Osteoblast (primary cell): ENCODE results near the gene NR4A1. TPM values are rescaled to one million over a fixed set of nuclear protein-coding genes. Genes with fewer than 3 reads are reported as not detected.

Source experiments
- DNase-seq: peaks from one replicate; pipeline ENCODE4 v3.0.0; 2011; ENCODE audit warnings: low spot score, mixed read lengths; ENCODE audit not compliant: insufficient read length; ENCODE audit errors: missing footprints
- H2AFZ ChIP-seq: 2 replicates; pipeline ENCODE4 v1.6.0; 2011; ENCODE audit warnings: mild to moderate bottlenecking, low read length
- H3K27ac ChIP-seq: 2 replicates; pipeline ENCODE4 v1.5.1; 2011; ENCODE audit warnings: mild to moderate bottlenecking, low read depth, low read length, moderate library complexity
- H3K27me3 ChIP-seq: 2 replicates; pipeline ENCODE4 v1.6.0; 2012; ENCODE audit warnings: mild to moderate bottlenecking, control low read depth, inconsistent platforms, low read length, moderate library complexity; ENCODE audit not compliant: insufficient read depth
- H3K36me3 ChIP-seq: 2 replicates; pipeline ENCODE4 v1.5.1; 2011; ENCODE audit warnings: mild to moderate bottlenecking, low read length, control low read depth, moderate library complexity; ENCODE audit not compliant: insufficient read depth
- H3K4me1 ChIP-seq: 2 replicates; pipeline ENCODE4 v1.5.1; 2011; ENCODE audit warnings: mild to moderate bottlenecking, low read length, control low read depth, moderate library complexity; ENCODE audit not compliant: insufficient read depth
- H3K4me2 ChIP-seq: 2 replicates; pipeline ENCODE4 v1.6.0; 2011; ENCODE audit warnings: mild to moderate bottlenecking, low read length; ENCODE audit not compliant: insufficient read depth
- H3K4me3 ChIP-seq: fragments of 200-600 bp; sonication (generic); 3 replicates; pipeline ENCODE4 v1.5.1; 2012; ENCODE audit warnings: mild to moderate bottlenecking, low read length, inconsistent platforms; ENCODE audit not compliant: insufficient read depth
- H3K79me2 ChIP-seq: 2 replicates; pipeline ENCODE4 v1.6.0; 2012; ENCODE audit warnings: mild to moderate bottlenecking, low read length, control low read depth, inconsistent platforms; ENCODE audit not compliant: insufficient read depth
- H3K9me3 ChIP-seq: 2 replicates; pipeline ENCODE4 v1.5.1; 2011; ENCODE audit warnings: low read depth, low read length, control low read depth
- H4K20me1 ChIP-seq: 2 replicates; pipeline ENCODE4 v1.6.0; 2012; ENCODE audit warnings: mild to moderate bottlenecking, low read length, control low read depth; ENCODE audit not compliant: insufficient read depth
- total RNA-seq: library from RNA; depleted of rRNA; stranded (reverse); fragments of >200 nt; gene quantifications from 2 replicates; pipeline ENCODE4 v1.2.3, GENCODE V29; 2012
- TF ChIP-seq, protein P1 (sequence below): IDR thresholded peaks from 2 replicates; pipeline ENCODE4 v1.5.1; 2011; ENCODE audit warnings: mild to moderate bottlenecking, low read depth, low read length, moderate library complexity; ENCODE audit errors: extremely low read depth

The NR4A1 gene
- total RNA-seq, 1 donor: 3.3 TPM

DNA sequence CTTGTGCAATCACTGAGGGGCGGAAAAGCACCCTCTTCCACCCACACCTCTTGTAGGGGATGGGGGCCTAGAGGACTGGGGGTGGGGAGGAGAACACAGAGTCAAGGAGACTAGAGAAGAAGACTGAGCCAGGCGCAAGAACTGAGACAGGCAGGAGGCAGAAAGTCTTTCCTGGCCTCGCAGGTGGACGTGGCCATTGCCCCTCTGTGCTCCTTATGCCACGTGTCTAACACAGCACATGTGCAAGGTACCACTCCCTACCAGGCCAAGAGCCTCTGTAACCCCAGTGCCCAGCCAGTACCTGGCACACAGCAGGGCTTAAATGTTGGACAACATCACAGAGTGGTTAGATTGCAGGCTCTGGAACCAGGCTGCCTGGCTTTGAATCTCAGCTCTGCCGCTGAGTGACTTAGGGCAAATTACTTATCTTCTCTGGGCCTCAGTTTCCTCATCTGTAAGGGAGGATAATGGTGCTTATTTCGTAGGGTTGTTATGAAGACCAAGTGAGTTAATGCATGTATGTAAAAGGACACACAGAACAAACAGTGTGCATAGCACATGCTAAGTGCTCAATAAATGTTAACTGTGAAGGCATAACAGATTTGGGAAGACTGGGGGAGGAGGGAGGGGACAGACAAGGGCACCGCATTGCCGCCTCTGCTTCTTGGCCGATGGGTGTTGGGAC is 45.9 kb upstream of the NR4A1 start:
- Histone ChIP-seq H3K79me2 (no peaks in the 10 kb centered on the region), H3K4me1 (peaks cover under 1% of the 10 kb centered on the region), H3K27me3 (peaks cover 32% of the 10 kb centered on the region), H3K36me3 (no peaks in the 10 kb centered on the region), H2AFZ (no peak overlapping the region), H4K20me1 (peaks cover 3% of the 10 kb centered on the region), H3K4me2 (no peak overlapping the region), H3K9me3 (no peaks in the 10 kb centered on the region), H3K27ac (no peak overlapping the region), H3K4me3 (no peak overlapping the region)
- peak; percentile 71 for DNase-seq
- TF ChIP-seq, protein P1, sequence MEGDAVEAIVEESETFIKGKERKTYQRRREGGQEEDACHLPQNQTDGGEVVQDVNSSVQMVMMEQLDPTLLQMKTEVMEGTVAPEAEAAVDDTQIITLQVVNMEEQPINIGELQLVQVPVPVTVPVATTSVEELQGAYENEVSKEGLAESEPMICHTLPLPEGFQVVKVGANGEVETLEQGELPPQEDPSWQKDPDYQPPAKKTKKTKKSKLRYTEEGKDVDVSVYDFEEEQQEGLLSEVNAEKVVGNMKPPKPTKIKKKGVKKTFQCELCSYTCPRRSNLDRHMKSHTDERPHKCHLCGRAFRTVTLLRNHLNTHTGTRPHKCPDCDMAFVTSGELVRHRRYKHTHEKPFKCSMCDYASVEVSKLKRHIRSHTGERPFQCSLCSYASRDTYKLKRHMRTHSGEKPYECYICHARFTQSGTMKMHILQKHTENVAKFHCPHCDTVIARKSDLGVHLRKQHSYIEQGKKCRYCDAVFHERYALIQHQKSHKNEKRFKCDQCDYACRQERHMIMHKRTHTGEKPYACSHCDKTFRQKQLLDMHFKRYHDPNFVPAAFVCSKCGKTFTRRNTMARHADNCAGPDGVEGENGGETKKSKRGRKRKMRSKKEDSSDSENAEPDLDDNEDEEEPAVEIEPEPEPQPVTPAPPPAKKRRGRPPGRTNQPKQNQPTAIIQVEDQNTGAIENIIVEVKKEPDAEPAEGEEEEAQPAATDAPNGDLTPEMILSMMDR: no peak

- Histone ChIP-seq H3K27ac (no peak overlapping the region), H3K36me3 (no peaks in the 10 kb centered on the region), H4K20me1 (peaks cover 3% of the 10 kb centered on the region), H3K4me2 (no peak overlapping the region), H3K79me2 (no peaks in the 10 kb centered on the region), H3K4me1 (peaks cover 5% of the 10 kb centered on the region), H2AFZ (no peak overlapping the region), H3K9me3 (no peaks in the 10 kb centered on the region), H3K27me3 (peaks cover 32% of the 10 kb centered on the region), H3K4me3 (peak overlapping the region; percentile 7)
- peak; percentile 82 for DNase-seq
- TF ChIP-seq, protein P1: no peak
These were observed 45.1 kb upstream of the NR4A1 start for GRCh38 chr12:52005903-52006703.

DNA sequence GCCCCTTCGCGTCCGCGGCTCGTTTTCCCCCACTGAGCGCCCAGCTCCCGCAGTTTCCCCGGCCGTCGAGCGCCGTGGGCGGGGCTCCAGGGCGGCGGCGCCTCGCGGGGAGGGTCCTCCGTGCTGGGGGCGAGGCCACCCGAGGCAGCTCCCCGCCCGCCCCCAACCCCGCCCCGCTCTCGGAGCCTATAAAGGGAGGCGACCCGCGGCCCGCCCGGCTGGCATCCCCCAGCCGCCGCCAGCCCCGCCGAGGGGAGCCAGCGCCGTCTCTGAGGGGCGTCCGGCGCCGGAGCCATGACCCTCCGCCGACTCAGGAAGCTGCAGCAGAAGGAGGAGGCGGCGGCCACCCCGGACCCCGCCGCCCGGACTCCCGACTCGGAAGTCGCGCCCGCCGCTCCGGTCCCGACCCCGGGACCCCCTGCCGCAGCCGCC is 44.5 kb upstream of the NR4A1 start, which contains the start of gene TAMALIN:
TAMALIN (plus strand) TSS at position 221 of the 432 bp plus-strand sequence; CDS start at position 295, 74 bp downstream.
- H2AFZ ChIP-seq: no peak within 1 kb of the TSS
- no peaks in the 10 kb centered on the region for H3K79me2 ChIP-seq
- H3K27me3 ChIP-seq: peaks cover 32% of the 10 kb centered on the region
- H3K27ac ChIP-seq: no peak within 1 kb of the TSS
- peaks cover 3% of the 10 kb centered on the region for H4K20me1 ChIP-seq
- DNase-seq: peak; percentile 93
- peak within 1 kb of the TSS; percentile 56 for H3K4me3 ChIP-seq
- H3K9me3 ChIP-seq: no peaks in the 10 kb centered on the region
- TF ChIP-seq, protein P1: no peak
- H3K4me2 ChIP-seq: peak within 1 kb of the TSS; percentile 61
- no peaks in the 10 kb centered on the region for H3K36me3 ChIP-seq
- H3K4me1 ChIP-seq: peaks cover 5% of the 10 kb centered on the region
